Activated gamma-delta T cell treated with Interleukin-2 at 50 U/mL for 16 hours (primary cell): Measurements from ENCODE around the gene NXPE2.
"Not testable (repeated sequence)": the region's sequence is repeated elsewhere in the genome, so short reads cannot be mapped to it uniquely, and the experiment has no call there.

Source experiments
- DNase-seq: peaks from one replicate; pipeline ENCODE4 v3.0.0-alpha.2; 2020

The NXPE2 gene

GRCh38 chr11:114678125-114679036, at the start of gene NXPE2:
Gene NXPE2, plus strand, starts transcription at chr11:114678527. Its CDS starts 49 bp downstream, at chr11:114678576.
- DNase-seq, result no peak

- DNase-seq, result not testable (repeated sequence)
Measured at GRCh38 chr11:114631445-114631965, 46.8 kb upstream of the NXPE2 start.

- not testable (repeated sequence) for DNase-seq
Measured at GRCh38 chr11:114639440-114639839, 38.9 kb upstream of the NXPE2 start.

- no peak for DNase-seq
Measured at GRCh38 chr11:114650661-114651060, 27.7 kb upstream of the NXPE2 start.

- DNase-seq, result no peak
Measured at GRCh38 chr11:114651145-114651718, 27.1 kb upstream of the NXPE2 start.

GRCh38 chr11:114653148-114653547, 25.2 kb upstream of the NXPE2 start:
- DNase-seq, result no peak

GRCh38 chr11:114664641-114665040, 13.7 kb upstream of the NXPE2 start:
- no peak for DNase-seq

GRCh38 chr11:114666760-114667159, 11.6 kb upstream of the NXPE2 start:
- DNase-seq, result no peak

- DNase-seq, result no peak
Measured at GRCh38 chr11:114668109-114668508, 10.2 kb upstream of the NXPE2 start.

- DNase-seq, result no peak
Measured at GRCh38 chr11:114673661-114674060, 4.7 kb upstream of the NXPE2 start.

GRCh38 chr11:114679505-114679904, 1.2 kb downstream of the NXPE2 start:
- no peak for DNase-seq

- DNase-seq, result no peak
Measured at GRCh38 chr11:114683007-114683406, 4.7 kb downstream of the NXPE2 start.

- no peak for DNase-seq
Measured at GRCh38 chr11:114684636-114685035, 6.3 kb downstream of the NXPE2 start.

GRCh38 chr11:114685097-114685496, 6.8 kb downstream of the NXPE2 start:
- DNase-seq, result no peak

GRCh38 chr11:114705280-114706024, 27.1 kb downstream of the NXPE2 start:
- DNase-seq, result no peak

GRCh38 chr11:114709960-114710359, 31.6 kb downstream of the NXPE2 start:
- DNase-seq, result no peak

GRCh38 chr11:114713756-114714155, 35.4 kb downstream of the NXPE2 start:
- no peak for DNase-seq

- DNase-seq, result no peak
Measured at GRCh38 chr11:114719562-114719961, 41.2 kb downstream of the NXPE2 start.

GRCh38 chr11:114724916-114725524, 46.7 kb downstream of the NXPE2 start:
- DNase-seq, result no peak

GRCh38 chr11:114725623-114726022, 47.3 kb downstream of the NXPE2 start:
- no peak for DNase-seq

- no peak for DNase-seq
Measured at GRCh38 chr11:114736806-114737205, 58.5 kb downstream of the NXPE2 start.

GRCh38 chr11:114738954-114739353, 60.6 kb downstream of the NXPE2 start:
- DNase-seq, result peak; percentile 15

GRCh38 chr11:114745150-114745671, 66.9 kb downstream of the NXPE2 start:
- no peak for DNase-seq
